ENCODE measurements around the gene ELF3.

- TF ChIP-seq, protein P1, sequence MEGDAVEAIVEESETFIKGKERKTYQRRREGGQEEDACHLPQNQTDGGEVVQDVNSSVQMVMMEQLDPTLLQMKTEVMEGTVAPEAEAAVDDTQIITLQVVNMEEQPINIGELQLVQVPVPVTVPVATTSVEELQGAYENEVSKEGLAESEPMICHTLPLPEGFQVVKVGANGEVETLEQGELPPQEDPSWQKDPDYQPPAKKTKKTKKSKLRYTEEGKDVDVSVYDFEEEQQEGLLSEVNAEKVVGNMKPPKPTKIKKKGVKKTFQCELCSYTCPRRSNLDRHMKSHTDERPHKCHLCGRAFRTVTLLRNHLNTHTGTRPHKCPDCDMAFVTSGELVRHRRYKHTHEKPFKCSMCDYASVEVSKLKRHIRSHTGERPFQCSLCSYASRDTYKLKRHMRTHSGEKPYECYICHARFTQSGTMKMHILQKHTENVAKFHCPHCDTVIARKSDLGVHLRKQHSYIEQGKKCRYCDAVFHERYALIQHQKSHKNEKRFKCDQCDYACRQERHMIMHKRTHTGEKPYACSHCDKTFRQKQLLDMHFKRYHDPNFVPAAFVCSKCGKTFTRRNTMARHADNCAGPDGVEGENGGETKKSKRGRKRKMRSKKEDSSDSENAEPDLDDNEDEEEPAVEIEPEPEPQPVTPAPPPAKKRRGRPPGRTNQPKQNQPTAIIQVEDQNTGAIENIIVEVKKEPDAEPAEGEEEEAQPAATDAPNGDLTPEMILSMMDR (IDR thresholded peaks at IDR 0.05): no peak
- TF ChIP-seq EP300 (IDR thresholded peaks at IDR 0.05) (no peak), POLR2A (IDR thresholded peaks at IDR 0.05) (no peak)
Measured at GRCh38 chr1:201982082-201982622, 28.2 kb upstream of the ELF3 start.
